ENCODE data around the gene ACP7. TPM values are rescaled to one million over a fixed set of nuclear protein-coding genes. Genes with fewer than 3 reads are reported as not detected.

The ACP7 gene
- total and polyA plus RNA-seq, 2 of the 8 experiments (the other 6 are each of a cell fraction or from before 2014, with no cell fraction given) = 0.27 to 0.50 TPM

GRCh38 chr19:39045506-39045905 is 38.7 kb upstream of the ACP7 start:
- H3K9me3 ChIP-seq (ENCODE audit: insufficient read depth in 2 of 2, low read depth in 1 of 2, low read length in 1 of 2) = peaks cover 11 to 12% of the 10 kb centered on the region in 2 experiments; a peak in 3 of 4 replicates
- H3K18ac ChIP-seq (ENCODE audit: extremely low read depth, low read length) = no peak overlapping the region
- no peaks in the 10 kb centered on the region for H3K4me1 ChIP-seq (replicated peaks in 1 of 4; ENCODE audit: control insufficient read depth in 3 of 4, insufficient read depth in 4 of 4, low read length in 3 of 4)
- FAIRE-seq (no peak), DNase-seq (ENCODE audit: low read depth in 1 of 2, low spot score in 2 of 2) (no peak)
- no peak overlapping the region for H2BK15ac ChIP-seq (ENCODE audit: low read length)
- no peaks in the 10 kb centered on the region for H3K79me1 ChIP-seq (ENCODE audit: low read depth, low read length)
- H2BK5ac ChIP-seq (ENCODE audit: low read depth, low read length) = no peak overlapping the region
- ChIA-PET POLR2A (ENCODE audit: partially characterized antibody) (no interaction called here), CTCF (ENCODE audit: partially characterized antibody) (interaction anchor here (0.7 to 2.7 kb wide), 2 partner anchors 44 to 83 kb away, joined by 3 to 11 read pairs; no protein-coding TSS in a partner anchor)
- H3K27ac ChIP-seq (ENCODE audit: low read depth, low read length) = no peak overlapping the region
- H3K23me2 ChIP-seq (ENCODE audit: low read depth, low read length) = no peaks in the 10 kb centered on the region
- no peak overlapping the region for H2BK20ac ChIP-seq (ENCODE audit: low read length)
- no peak overlapping the region for H4K8ac ChIP-seq (ENCODE audit: extremely low read depth, insufficient read depth, low read length)
- H2BK120ac ChIP-seq (replicated peaks; ENCODE audit: low read depth, low read length) = no peak overlapping the region
- no peak overlapping the region for H3K23ac ChIP-seq (ENCODE audit: insufficient read length)
- no peaks in the 10 kb centered on the region for H3K27me3 ChIP-seq (replicated peaks in 1 of 4; ENCODE audit: control insufficient read depth in 3 of 4, extremely low read depth in 1 of 4, insufficient read depth in 3 of 4, low read length in 3 of 4)
- H2AFZ ChIP-seq (ENCODE audit: low read length) = no peak overlapping the region
- H3K56ac ChIP-seq (replicated peaks; ENCODE audit: insufficient read length, low read depth, low read length) = no peak overlapping the region
- 61% methylated on average over 6 of the region's 6 CpGs; no CpG with 5 or more reads in 1 of the 2 experiments for WGBS, 2 experiments (ENCODE audit: extremely low coverage in 1 of 2, insufficient coverage in 1 of 2, insufficient read length in 1 of 2, insufficient replicate concordance in 2 of 2, low coverage in 1 of 2, low lambda C conversion rate in 2 of 2, missing lambda C conversion rate in 1 of 2)
- no peak overlapping the region for H3K9ac ChIP-seq (replicated peaks in 1 of 4; ENCODE audit: extremely low read depth in 1 of 4, low read depth in 3 of 4, low read length in 3 of 4)
- no peaks in the 10 kb centered on the region for H3K79me2 ChIP-seq (ENCODE audit: control insufficient read depth in 1 of 2, insufficient read depth in 2 of 2, low read length in 2 of 2)
- H3K4ac ChIP-seq (replicated peaks; ENCODE audit: insufficient read length, low read depth, low read length) = no peak overlapping the region
- no peak overlapping the region for H3K4me3 ChIP-seq (ENCODE audit: extremely low read depth in 1 of 4, insufficient read depth in 2 of 4, low read depth in 3 of 4, low read length in 4 of 4)
- H2BK12ac ChIP-seq (ENCODE audit: low read depth, low read length) = no peak overlapping the region
- H4K20me1 ChIP-seq (replicated peaks in 1 of 2; ENCODE audit: control insufficient read depth in 1 of 2, insufficient read depth in 2 of 2, low read length in 2 of 2) = no peaks in the 10 kb centered on the region
- H3K4me2 ChIP-seq (ENCODE audit: insufficient read depth in 1 of 2, low read depth in 2 of 2, low read length in 2 of 2) = no peak overlapping the region
- H2AK5ac ChIP-seq (ENCODE audit: low read depth, low read length) = no peak overlapping the region
- no peak overlapping the region for H4K5ac ChIP-seq (ENCODE audit: insufficient read length, low read depth, low read length)
- H4K91ac ChIP-seq (replicated peaks; ENCODE audit: insufficient read length, low read length) = no peak overlapping the region
- H3K36me3 ChIP-seq (ENCODE audit: control insufficient read depth in 2 of 4, insufficient read depth in 4 of 4, low read length in 3 of 4) = no peaks in the 10 kb centered on the region
- no peak overlapping the region for H3K14ac ChIP-seq (ENCODE audit: insufficient read length)
- no peak for TF ChIP-seq EZH2 (IDR thresholded peaks at IDR 0.05; ENCODE audit: low read depth, low read length, severe bottlenecking)
- no peak for TF ChIP-seq USF2 (IDR thresholded peaks at IDR 0.05; ENCODE audit: low read length)
- TF ChIP-seq SIX5 (IDR thresholded peaks at IDR 0.05; ENCODE audit: low read depth, low read length) = no peak
- no peak for TF ChIP-seq KDM5A (IDR thresholded peaks at IDR 0.05; ENCODE audit: low read length)
- no peak for TF ChIP-seq CBX8 (IDR thresholded peaks at IDR 0.05; ENCODE audit: borderline replicate concordance, low read depth, low read length)
- no peak for TF ChIP-seq POU5F1 (IDR thresholded peaks at IDR 0.05; ENCODE audit: low read depth, low read length)
- no peak for TF ChIP-seq SP1 (IDR thresholded peaks at IDR 0.05; ENCODE audit: low read depth, low read length)
- TF ChIP-seq GTF2F1 (IDR thresholded peaks at IDR 0.05; ENCODE audit: borderline replicate concordance, low read depth, low read length) = no peak
- TF ChIP-seq TEAD4 (IDR thresholded peaks at IDR 0.05; ENCODE audit: low read depth, low read length) = no peak
- TF ChIP-seq CTBP2 (IDR thresholded peaks at IDR 0.05; ENCODE audit: borderline replicate concordance, insufficient read depth, insufficient read length, low read length) = no peak
- no peak for TF ChIP-seq HDAC2 (IDR thresholded peaks at IDR 0.05; ENCODE audit: borderline replicate concordance in 1 of 2, low read depth in 2 of 2, low read length in 2 of 2)
- TF ChIP-seq CHD1 (IDR thresholded peaks at IDR 0.05; ENCODE audit: low read depth, low read length) = no peak
- TF ChIP-seq RFX5 (IDR thresholded peaks at IDR 0.05; ENCODE audit: borderline replicate concordance, low read depth, low read length) = no peak
- no peak for TF ChIP-seq JUND (IDR thresholded peaks at IDR 0.05; ENCODE audit: low read length)
